ENCODE measurements around the gene ZNF716. TPM values are rescaled to one million over a fixed set of nuclear protein-coding genes. Genes with fewer than 3 reads are reported as not detected.

The ZNF716 gene
- polyA plus RNA-seq, 1 of the 3 experiments (the other 2 are of a cell fraction), result not detected

- TF ChIP-seq YY1 (IDR thresholded peaks at IDR 0.05; ENCODE audit: low read depth), result no peak
- TF ChIP-seq GATA2 (CRISPR knock-in tag; IDR thresholded peaks at IDR 0.05), result no peak
- no peak for TF ChIP-seq NRF1 (IDR thresholded peaks at IDR 0.05; ENCODE audit: low read depth, low read length)
- no peak for TF ChIP-seq EZH2phosphoT487 (IDR thresholded peaks at IDR 0.05; ENCODE audit: borderline replicate concordance, low read depth)
- no peak for TF ChIP-seq RAD21 (IDR thresholded peaks at IDR 0.05; ENCODE audit: low read length)
- TF ChIP-seq FOXM1 (IDR thresholded peaks at IDR 0.05; ENCODE audit: low read depth), result no peak
- TF ChIP-seq MXI1 (IDR thresholded peaks at IDR 0.05; ENCODE audit: low read depth, low read length), result no peak
- no peak for TF ChIP-seq PBX3 (IDR thresholded peaks at IDR 0.05)
- no peak for TF ChIP-seq NFIC (IDR thresholded peaks at IDR 0.05; ENCODE audit: borderline replicate concordance)
These were observed 34.7 kb upstream of the ZNF716 start (continued) for GRCh38 chr7:57415326-57415725.

- no peaks in the 10 kb centered on the region; the same call in 1 of the 2 replicates for H3K9me3 ChIP-seq
- H3K9me2 ChIP-seq, result no peaks in the 10 kb centered on the region
These were observed 34.2 kb upstream of the ZNF716 start for GRCh38 chr7:57415730-57416129.

More at GRCh38 chr7:57415730-57416129, 34.2 kb upstream of the ZNF716 start:
- Histone ChIP-seq H4K20me1 (ENCODE audit: insufficient read depth) (no peaks in the 10 kb centered on the region), H3K4me3 (ENCODE audit: low read depth in 2 of 2, low read length in 1 of 2) (no peak overlapping the region), H3K27me3 (ENCODE audit: insufficient read depth) (no peaks in the 10 kb centered on the region), H3F3A (replicated peaks; ENCODE audit: insufficient read depth) (no peaks in the 10 kb centered on the region), H3K36me3 (replicated peaks in 1 of 2; ENCODE audit: control insufficient read depth in 1 of 2, insufficient read depth in 2 of 2, low read length in 1 of 2) (no peaks in the 10 kb centered on the region), H3K9ac (no peak overlapping the region), H3K79me2 (ENCODE audit: insufficient read depth) (no peaks in the 10 kb centered on the region), H3K27ac (ENCODE audit: low read depth in 2 of 2, low read length in 1 of 2) (no peak overlapping the region), H3K4me1 (ENCODE audit: control insufficient read depth in 1 of 2, insufficient read depth in 2 of 2, low read depth in 1 of 2, low read length in 1 of 2) (no peaks in the 10 kb centered on the region), H3K4me2 (no peak overlapping the region), H2AFZ (ENCODE audit: low read depth) (no peak overlapping the region)
- no peak for DNase-seq
- TF ChIP-seq USF2 (IDR thresholded peaks at IDR 0.05; ENCODE audit: borderline replicate concordance, low read depth, low read length) (no peak), RFX5 (IDR thresholded peaks at IDR 0.05; ENCODE audit: low read length) (no peak), CHD2 (IDR thresholded peaks at IDR 0.05; ENCODE audit: low read length, partially characterized antibody) (no peak), NRF1 (IDR thresholded peaks at IDR 0.05; ENCODE audit: low read depth, low read length) (no peak), ZBTB33 (IDR thresholded peaks at IDR 0.05; ENCODE audit: borderline replicate concordance, low read depth) (no peak), USF1 (IDR thresholded peaks at IDR 0.05; ENCODE audit: borderline replicate concordance, low read depth) (no peak), PBX3 (IDR thresholded peaks at IDR 0.05) (no peak), CTCF (IDR thresholded peaks at IDR 0.05) (no peak), GATA2 (CRISPR knock-in tag; IDR thresholded peaks at IDR 0.05) (no peak), MXI1 (IDR thresholded peaks at IDR 0.05; ENCODE audit: low read depth, low read length) (no peak), IRF3 (IDR thresholded peaks at IDR 0.05; ENCODE audit: low read depth, low read length) (no peak), EP300 (IDR thresholded peaks at IDR 0.05; ENCODE audit: borderline replicate concordance in 1 of 2, low read depth in 1 of 2, low read length in 1 of 2) (no peak), POLR2AphosphoS5 (IDR thresholded peaks at IDR 0.05; ENCODE audit: low read depth, low read length) (no peak), JUND (IDR thresholded peaks at IDR 0.05) (no peak), MEF2A (IDR thresholded peaks at IDR 0.05; ENCODE audit: borderline replicate concordance, low read depth) (no peak), FOSL2 (IDR thresholded peaks at IDR 0.05; ENCODE audit: borderline replicate concordance, low read depth) (no peak), EZH2phosphoT487 (IDR thresholded peaks at IDR 0.05; ENCODE audit: borderline replicate concordance, low read depth) (no peak), MAX (IDR thresholded peaks at IDR 0.05; ENCODE audit: low read depth) (no peak)
- 0% methylated on average over 7 of the region's 9 CpGs for WGBS (ENCODE audit: low lambda C conversion rate)
- ChIA-PET CTCF (no interaction called here), POLR2A (no interaction called here)

Measured in SK-N-SH (cell line).